ENCODE results near the gene TBCD. TPM values are rescaled to one million over a fixed set of nuclear protein-coding genes. Genes with fewer than 3 reads are reported as not detected.

Gene TBCD
- total RNA-seq, 1 experiment from 2014 or later: 173 TPM

- TF ChIP-seq ZSCAN18 (CRISPR knock-in tag; IDR thresholded peaks at IDR 0.05): no peak
These were observed 79.9 kb downstream of the TBCD start (continued) for GRCh38 chr17:82831818-82832200.

- H3K4me3 Mint-ChIP-seq: no peak overlapping the region
- H3K27ac Mint-ChIP-seq: peak overlapping the region; percentile 89
- CTCF ChIA-PET: interaction anchor here (1.0 to 1.2 kb wide), 2 partner anchors 8 to 51 kb away, joined by 3 to 4 read pairs; no protein-coding TSS in a partner anchor
- peaks cover 13% of the 10 kb centered on the region for H3K9me3 Mint-ChIP-seq
- DNase-seq (ENCODE audit: low spot score) (no peak), ATAC-seq (no peak)
- TF ChIP-seq ZMAT4 (CRISPR knock-in tag; IDR thresholded peaks at IDR 0.05) (no peak), HMGA2 (CRISPR knock-in tag; IDR thresholded peaks at IDR 0.05) (no peak), CBFB (CRISPR knock-in tag; IDR thresholded peaks at IDR 0.05; ENCODE audit: low read depth) (no peak), ZNF121 (CRISPR knock-in tag; IDR thresholded peaks at IDR 0.05) (no peak), ERG (CRISPR knock-in tag; IDR thresholded peaks at IDR 0.05) (no peak), E2F1 (CRISPR knock-in tag; IDR thresholded peaks at IDR 0.05) (no peak), MLX (CRISPR knock-in tag; IDR thresholded peaks at IDR 0.05) (no peak), AR (CRISPR knock-in tag; IDR thresholded peaks at IDR 0.05) (no peak), GABPB1 (CRISPR knock-in tag; IDR thresholded peaks at IDR 0.05) (no peak), ZNF512 (CRISPR knock-in tag; IDR thresholded peaks at IDR 0.05; ENCODE audit: borderline replicate concordance) (no peak), ZNF232 (CRISPR knock-in tag; IDR thresholded peaks at IDR 0.05) (no peak), PREB (CRISPR knock-in tag; IDR thresholded peaks at IDR 0.05; ENCODE audit: borderline replicate concordance) (no peak), CREM (CRISPR knock-in tag; IDR thresholded peaks at IDR 0.05) (no peak), TP53 (CRISPR knock-in tag; IDR thresholded peaks at IDR 0.05) (no peak), STAT6 (CRISPR knock-in tag; conservative IDR thresholded peaks at IDR 0.05; ENCODE audit: low read depth) (no peak), NFATC4 (CRISPR knock-in tag; IDR thresholded peaks at IDR 0.05) (no peak), PRDM15 (CRISPR knock-in tag; IDR thresholded peaks at IDR 0.05) (no peak), NFE2L1 (CRISPR knock-in tag; IDR thresholded peaks at IDR 0.05) (no peak)
- peaks cover 29% of the 10 kb centered on the region for H3K36me3 Mint-ChIP-seq
- POLR2A ChIA-PET: no interaction called here
- H3K27me3 Mint-ChIP-seq (ENCODE audit: low read depth): no peaks in the 10 kb centered on the region
- H3K4me1 Mint-ChIP-seq: peaks cover 25% of the 10 kb centered on the region
These were observed 80.5 kb downstream of the TBCD start for GRCh38 chr17:82832411-82832810.
